Islet of Langerhans (tissue), 1 donor: ENCODE measurements around the gene TNKS1BP1.
A peak's percentile ranks its signal among the peaks of the same experiment; 100 is the strongest.
"Not testable (repeated sequence)": the region's sequence is repeated elsewhere in the genome, so short reads cannot be mapped to it uniquely, and the experiment has no call there.

Experiments used
- FAIRE-seq: peaks from one replicate; lab custom pipeline; 2011; peaks lifted over from hg19 to GRCh38; lab: Jason Lieb, UNC

TNKS1BP1 gene, protein sequence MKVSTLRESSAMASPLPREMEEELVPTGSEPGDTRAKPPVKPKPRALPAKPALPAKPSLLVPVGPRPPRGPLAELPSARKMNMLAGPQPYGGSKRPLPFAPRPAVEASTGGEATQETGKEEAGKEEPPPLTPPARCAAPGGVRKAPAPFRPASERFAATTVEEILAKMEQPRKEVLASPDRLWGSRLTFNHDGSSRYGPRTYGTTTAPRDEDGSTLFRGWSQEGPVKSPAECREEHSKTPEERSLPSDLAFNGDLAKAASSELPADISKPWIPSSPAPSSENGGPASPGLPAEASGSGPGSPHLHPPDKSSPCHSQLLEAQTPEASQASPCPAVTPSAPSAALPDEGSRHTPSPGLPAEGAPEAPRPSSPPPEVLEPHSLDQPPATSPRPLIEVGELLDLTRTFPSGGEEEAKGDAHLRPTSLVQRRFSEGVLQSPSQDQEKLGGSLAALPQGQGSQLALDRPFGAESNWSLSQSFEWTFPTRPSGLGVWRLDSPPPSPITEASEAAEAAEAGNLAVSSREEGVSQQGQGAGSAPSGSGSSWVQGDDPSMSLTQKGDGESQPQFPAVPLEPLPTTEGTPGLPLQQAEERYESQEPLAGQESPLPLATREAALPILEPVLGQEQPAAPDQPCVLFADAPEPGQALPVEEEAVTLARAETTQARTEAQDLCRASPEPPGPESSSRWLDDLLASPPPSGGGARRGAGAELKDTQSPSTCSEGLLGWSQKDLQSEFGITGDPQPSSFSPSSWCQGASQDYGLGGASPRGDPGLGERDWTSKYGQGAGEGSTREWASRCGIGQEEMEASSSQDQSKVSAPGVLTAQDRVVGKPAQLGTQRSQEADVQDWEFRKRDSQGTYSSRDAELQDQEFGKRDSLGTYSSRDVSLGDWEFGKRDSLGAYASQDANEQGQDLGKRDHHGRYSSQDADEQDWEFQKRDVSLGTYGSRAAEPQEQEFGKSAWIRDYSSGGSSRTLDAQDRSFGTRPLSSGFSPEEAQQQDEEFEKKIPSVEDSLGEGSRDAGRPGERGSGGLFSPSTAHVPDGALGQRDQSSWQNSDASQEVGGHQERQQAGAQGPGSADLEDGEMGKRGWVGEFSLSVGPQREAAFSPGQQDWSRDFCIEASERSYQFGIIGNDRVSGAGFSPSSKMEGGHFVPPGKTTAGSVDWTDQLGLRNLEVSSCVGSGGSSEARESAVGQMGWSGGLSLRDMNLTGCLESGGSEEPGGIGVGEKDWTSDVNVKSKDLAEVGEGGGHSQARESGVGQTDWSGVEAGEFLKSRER (N-terminal part only)

GRCh38 chr11:57324886-57325734 lies at the start of gene TNKS1BP1:
Gene TNKS1BP1, minus strand, starts transcription at chr11:57324952. Its CDS starts 3,067 bp downstream, at chr11:57321885.
- peak; percentile 81 for FAIRE-seq

- no peak for FAIRE-seq
Observed at GRCh38 chr11:57373146-57373545, 48.4 kb upstream of the TNKS1BP1 start.

- FAIRE-seq: no peak
Observed at GRCh38 chr11:57370941-57371340, 46.2 kb upstream of the TNKS1BP1 start.

DNA sequence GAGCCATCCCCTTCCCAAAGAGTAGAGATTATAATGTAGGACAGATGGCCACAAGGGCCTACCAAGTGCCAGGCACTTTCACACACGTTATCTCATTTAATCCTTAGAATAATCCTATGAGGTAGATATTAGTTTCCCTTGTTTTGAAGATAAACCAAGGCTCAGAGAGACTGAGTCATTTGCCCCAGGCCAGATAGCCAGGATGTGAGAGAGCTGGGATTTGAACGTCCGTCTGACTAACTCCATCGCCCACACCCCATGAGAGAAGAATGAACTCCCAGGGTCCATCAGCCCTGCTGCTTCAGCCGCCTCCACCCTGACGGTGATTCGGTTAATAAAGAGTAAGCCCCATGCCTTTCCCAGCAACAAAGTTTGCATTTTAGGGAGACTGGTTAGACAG lies 45.5 kb upstream of the TNKS1BP1 start:
- no peak for FAIRE-seq

DNA sequence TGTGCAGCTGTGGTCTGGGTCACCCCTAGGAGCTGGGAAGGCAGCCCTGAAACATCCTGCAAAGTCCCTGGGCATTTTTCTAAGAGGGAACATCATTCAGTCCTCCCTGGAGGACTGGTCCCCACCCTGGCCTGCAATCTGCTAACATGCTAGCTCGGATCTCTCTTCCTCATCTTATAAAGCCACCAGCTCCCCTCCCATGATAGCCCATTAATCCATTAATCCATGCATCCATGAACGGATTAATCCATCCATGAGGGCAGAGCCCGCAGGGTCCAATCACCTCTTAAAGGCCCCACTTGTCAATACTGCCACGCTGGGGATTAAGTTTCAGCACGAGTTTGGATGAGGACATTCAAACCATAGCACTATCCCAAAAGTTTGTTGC lies 44.1 kb upstream of the TNKS1BP1 start:
- no peak for FAIRE-seq

GRCh38 chr11:57368106-57368844 lies 43.5 kb upstream of the TNKS1BP1 start:
- no peak for FAIRE-seq

DNA sequence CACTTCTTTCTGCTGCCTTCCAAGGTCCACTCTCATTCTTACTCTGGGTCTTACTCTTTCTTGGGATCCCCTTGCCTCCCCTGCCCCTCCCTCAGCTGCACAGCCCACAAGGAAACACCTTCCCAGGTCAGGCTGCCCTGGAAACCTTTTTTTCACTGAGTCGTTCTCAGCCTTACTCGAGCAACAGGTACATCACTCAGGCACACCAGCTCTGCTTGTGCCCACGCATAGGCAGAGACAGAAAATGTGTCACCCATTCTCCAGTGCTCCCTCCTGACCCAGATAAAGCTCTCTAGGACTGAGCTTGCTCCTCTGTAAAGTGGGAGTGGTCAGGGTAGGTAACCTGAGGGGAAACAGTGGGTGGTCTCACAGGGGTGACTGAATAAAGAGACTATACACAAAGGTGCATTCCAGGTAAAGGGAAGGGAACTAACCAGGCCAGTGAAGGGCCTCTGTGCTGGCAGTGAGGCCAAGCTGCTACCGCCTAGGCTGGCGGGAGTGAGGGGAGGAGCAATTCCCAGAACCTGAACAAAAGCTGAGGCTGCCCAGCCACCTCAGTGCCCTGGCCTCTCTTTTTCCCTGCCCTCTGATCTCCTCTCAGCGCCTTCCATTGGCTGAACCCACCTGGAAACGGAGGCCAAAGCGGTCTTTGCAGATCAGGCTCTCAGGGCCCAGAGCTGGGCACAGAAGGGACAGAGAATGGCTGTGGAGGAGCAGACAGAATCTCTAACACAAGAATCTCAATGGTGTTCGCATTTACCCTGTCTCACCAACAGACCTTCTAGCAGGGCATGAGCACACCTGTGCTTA lies 40.3 kb upstream of the TNKS1BP1 start:
- FAIRE-seq: no peak

DNA sequence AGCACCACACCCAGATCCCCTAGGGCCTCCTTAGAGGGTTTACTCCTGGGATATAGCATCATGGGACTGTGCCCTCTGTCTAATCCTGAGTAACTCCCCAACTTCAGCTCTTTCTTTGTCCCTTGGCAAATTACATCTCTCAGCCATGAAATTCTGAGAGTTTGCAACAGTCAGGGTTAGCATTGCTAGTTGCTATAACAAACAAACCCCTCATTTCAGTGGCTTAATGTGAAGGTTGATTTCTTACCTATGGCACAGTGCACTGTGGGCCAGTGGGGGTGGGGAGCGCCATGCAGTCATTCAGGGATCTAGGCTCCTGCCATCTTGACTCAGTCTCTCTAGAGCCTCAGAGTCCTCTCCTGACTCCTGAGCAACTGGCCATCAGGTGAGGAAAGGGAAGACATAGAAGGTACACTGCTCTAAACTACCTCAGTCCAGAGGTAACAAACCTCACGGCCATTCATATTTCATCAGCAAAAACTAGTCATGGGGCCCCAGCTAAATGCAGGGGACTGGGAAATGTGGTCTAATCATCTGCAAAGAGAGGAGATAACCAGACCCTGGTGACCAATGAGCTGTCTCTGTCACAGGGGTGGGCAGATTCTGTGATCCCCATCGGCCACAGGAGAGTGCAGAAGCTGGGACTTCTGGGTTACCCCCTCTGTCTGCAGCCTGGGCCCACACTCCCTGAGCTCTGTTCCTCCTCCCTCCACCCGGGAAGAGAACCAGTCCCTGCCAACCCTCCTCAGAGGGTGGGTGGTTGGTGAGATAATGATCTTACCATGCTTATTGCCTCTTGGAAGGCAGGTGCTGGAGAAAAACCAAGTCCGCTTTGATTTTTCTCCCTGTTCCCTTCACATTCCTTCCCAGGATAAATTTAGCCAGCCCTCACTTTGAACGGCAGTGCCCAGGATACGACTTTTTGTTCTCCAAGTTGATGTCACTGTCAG lies 38.7 kb upstream of the TNKS1BP1 start:
- FAIRE-seq: no peak

- FAIRE-seq: no peak
Observed at GRCh38 chr11:57361926-57362325, 37.2 kb upstream of the TNKS1BP1 start.

GRCh38 chr11:57361420-57361819 lies 36.7 kb upstream of the TNKS1BP1 start:
- not testable (repeated sequence) for FAIRE-seq

DNA sequence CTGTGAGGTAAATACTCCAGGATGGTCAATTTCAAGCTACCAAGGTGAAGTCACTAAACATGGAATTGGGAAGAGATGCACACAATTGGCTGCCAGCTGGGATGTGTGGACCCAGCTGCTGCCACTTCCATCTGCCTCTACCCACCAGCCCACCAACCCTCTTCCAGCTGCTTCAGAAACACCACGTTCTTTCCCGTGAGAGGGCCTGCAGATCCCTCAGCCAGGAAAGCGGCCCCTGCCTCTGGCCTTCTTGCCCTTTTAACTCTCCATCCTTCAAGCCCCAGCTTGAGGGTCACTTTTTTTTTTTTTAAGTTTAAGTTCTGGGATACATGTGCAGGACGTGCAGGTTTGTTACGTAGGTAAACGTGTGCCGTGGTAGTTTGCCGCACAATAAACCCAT lies 36.2 kb upstream of the TNKS1BP1 start:
- no peak for FAIRE-seq

- no peak for FAIRE-seq
Observed at GRCh38 chr11:57359896-57360690, 35.3 kb upstream of the TNKS1BP1 start.

- FAIRE-seq: no peak
Observed at GRCh38 chr11:57359396-57359795, 34.6 kb upstream of the TNKS1BP1 start.

- no peak for FAIRE-seq
Observed at GRCh38 chr11:57358991-57359390, 34.2 kb upstream of the TNKS1BP1 start.

GRCh38 chr11:57358543-57358961 lies 33.8 kb upstream of the TNKS1BP1 start:
- no peak for FAIRE-seq

DNA sequence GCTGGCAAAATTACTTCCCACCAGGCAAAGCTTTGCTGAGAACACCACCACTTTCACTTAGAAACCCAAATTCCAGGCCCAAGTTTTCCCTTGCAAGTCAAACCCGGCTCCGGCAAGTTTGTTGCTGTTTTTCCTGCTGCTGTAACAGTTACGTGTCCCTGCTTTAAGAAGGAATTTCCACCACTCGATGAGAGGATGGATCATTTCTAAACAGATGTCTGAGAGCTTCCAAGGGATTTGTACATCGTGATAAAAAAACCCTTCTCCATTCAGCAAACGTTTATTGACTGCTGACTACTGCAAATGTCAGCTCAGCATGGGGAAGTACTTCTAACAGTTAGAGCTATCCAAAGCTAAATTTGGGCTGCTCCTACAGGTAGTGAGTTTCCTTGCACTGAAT lies 33.1 kb upstream of the TNKS1BP1 start:
- no peak for FAIRE-seq

DNA sequence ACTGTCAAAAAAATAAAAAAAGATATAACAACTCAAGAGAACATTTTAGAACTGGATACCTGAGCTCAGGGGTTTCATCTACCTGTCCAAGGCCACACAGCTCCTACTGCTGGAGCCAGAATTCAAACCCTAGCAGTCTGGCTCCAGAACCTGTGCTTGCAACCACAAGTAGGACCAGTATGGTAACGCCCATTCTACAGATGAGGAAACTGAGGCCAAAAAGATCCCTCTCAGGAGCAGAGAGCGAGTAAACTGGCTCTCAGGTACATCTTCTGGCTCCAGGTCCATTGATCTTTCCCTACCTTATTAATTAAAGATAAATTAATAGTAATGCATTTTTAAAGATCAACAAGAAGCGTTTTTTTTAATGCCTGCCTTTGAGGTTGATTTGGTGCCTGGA lies 32.6 kb upstream of the TNKS1BP1 start:
- no peak for FAIRE-seq

DNA sequence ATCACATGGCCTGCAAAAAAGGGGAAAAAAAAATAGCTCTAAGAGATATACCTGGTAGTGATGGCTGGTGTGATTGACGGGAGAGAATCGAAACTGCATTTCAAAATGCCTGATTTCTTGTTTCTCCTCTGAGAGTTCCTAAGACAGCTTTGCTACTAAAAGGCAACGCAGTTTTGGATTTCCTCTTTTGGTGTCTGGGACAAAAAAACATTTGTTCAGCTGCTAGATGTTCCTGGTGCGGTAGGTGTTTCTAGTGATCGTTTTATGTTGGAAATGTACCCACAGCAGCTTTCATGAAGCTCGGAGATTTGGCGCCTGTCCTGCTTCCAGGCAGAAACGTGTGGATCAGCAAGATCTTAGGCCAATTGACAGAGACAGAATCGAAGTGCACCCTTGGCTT lies 31.5 kb upstream of the TNKS1BP1 start:
- FAIRE-seq: no peak
